CD4-positive, alpha-beta T cell (primary cell): Measurements from ENCODE around the gene CDK9. TPM values are rescaled to one million over a fixed set of nuclear protein-coding genes. Genes with fewer than 3 reads are reported as not detected.

ENCODE experiments used
- ATAC-seq: fragments of 200-7000 bp; cut with Tn5 transposase; one replicate; pipeline ENCODE4 v1.10.0; 2022; ENCODE audit warnings: mild to moderate bottlenecking; ENCODE audit not compliant: poor library complexity
- CTCF ChIA-PET: fragments of 350-600 bp; sonication (Branson Sonifier 250); formaldehyde crosslinking; loops from one replicate; lab custom pipeline; 2021; ENCODE audit warnings: antibody characterized with exemption, inconsistent platforms; lab: Charles Lee
- POLR2A ChIA-PET: fragments of 350-600 bp; sonication (Branson Sonifier 250); formaldehyde crosslinking; loops from one replicate; lab custom pipeline; 2021; ENCODE audit warnings: antibody characterized with exemption, inconsistent platforms; lab: Charles Lee
- DNase-seq, 14 experiments: peaks; one replicate each; pipeline ENCODE4 v3.0.0-alpha.2; 2013 to 2020; ENCODE audit warnings: mixed read lengths in 2 of 14
- H3K27ac ChIP-seq, 2 donors: one replicate each; pipeline versions ENCODE4 v1.5.1 to v1.7.0; 2013; ENCODE audit warnings: low read length in 2 of 2, low read depth in 1 of 2, mild to moderate bottlenecking in 1 of 2
- H3K27me3 ChIP-seq, 2 experiments: 1 replicate in 1 of 2; 2 replicates in 1 of 2; pipeline versions ENCODE4 v1.6.1 to v1.7.0; 2013; ENCODE audit warnings: low read length in 2 of 2, control low read depth in 1 of 2, mild to moderate bottlenecking in 1 of 2, moderate library complexity in 1 of 2; ENCODE audit not compliant: insufficient read depth in 2 of 2, control insufficient read depth in 1 of 2
- H3K36me3 ChIP-seq: one replicate; pipeline ENCODE4 v1.6.1; 2013; ENCODE audit warnings: low read length, control low read depth; ENCODE audit not compliant: insufficient read depth
- H3K4me1 ChIP-seq: one replicate; pipeline ENCODE4 v1.6.1; 2013; ENCODE audit warnings: low read length, control low read depth; ENCODE audit not compliant: insufficient read depth
- H3K4me3 ChIP-seq: one replicate; pipeline ENCODE4 v1.5.1; 2013; ENCODE audit warnings: mild to moderate bottlenecking, low read length, moderate library complexity
- H3K9me3 ChIP-seq, 2 experiments: 1 replicate in 1 of 2; 2 replicates in 1 of 2; pipeline versions ENCODE4 v1.6.1 to v1.7.0; 2013; ENCODE audit warnings: low read length in 2 of 2, mild to moderate bottlenecking in 2 of 2, control low read depth in 1 of 2, moderate library complexity in 1 of 2; ENCODE audit not compliant: control insufficient read depth in 1 of 2, insufficient read depth in 1 of 2
- H3K27ac Mint-ChIP-seq: one replicate; pipeline ENCODE4 v1.8.0; 2020; ENCODE audit warnings: mixed read lengths
- H3K27me3 Mint-ChIP-seq: one replicate; pipeline ENCODE4 v1.8.0; 2021; ENCODE audit warnings: mixed read lengths
- H3K36me3 Mint-ChIP-seq: one replicate; pipeline ENCODE4 v1.8.0; 2021; ENCODE audit warnings: low read depth, mixed read lengths
- H3K4me1 Mint-ChIP-seq: one replicate; pipeline ENCODE4 v1.8.0; 2021; ENCODE audit warnings: low read depth, mixed read lengths
- H3K4me3 Mint-ChIP-seq: one replicate; pipeline ENCODE4 v1.8.0; 2020; ENCODE audit warnings: mild to moderate bottlenecking, mixed read lengths
- H3K9me3 Mint-ChIP-seq: one replicate; pipeline ENCODE4 v1.8.0; 2020; ENCODE audit warnings: mixed read lengths
- intact Hi-C, 2 experiments: fragments of 100-400 bp; cut with DNase I in 1 of 2; cut with micrococcal nuclease in 1 of 2; formaldehyde crosslinking; loops; one replicate each; pipeline versions ENCODE4 v1.15.1 to v1.9.0; 2023 to 2025; cut with DNase I, micrococcal nuclease
- total RNA-seq, 174 experiments: library from RNA in 2 of 174; stranded (reverse) in 2 of 174; gene quantifications; one replicate each; pipeline ENCODE4 v1.2.3 and lab custom pipeline; 2021 to 2026
- TF ChIP-seq, protein P1 (sequence below): fragments of 200-600 bp; IDR thresholded peaks from one replicate; pipeline ENCODE4 v1.8.0; 2022; ENCODE audit warnings: antibody characterized with exemption, mild to moderate bottlenecking

The CDK9 gene
- total RNA-seq, 2 experiments from 2014 or later: 117 to 121 TPM

DNA sequence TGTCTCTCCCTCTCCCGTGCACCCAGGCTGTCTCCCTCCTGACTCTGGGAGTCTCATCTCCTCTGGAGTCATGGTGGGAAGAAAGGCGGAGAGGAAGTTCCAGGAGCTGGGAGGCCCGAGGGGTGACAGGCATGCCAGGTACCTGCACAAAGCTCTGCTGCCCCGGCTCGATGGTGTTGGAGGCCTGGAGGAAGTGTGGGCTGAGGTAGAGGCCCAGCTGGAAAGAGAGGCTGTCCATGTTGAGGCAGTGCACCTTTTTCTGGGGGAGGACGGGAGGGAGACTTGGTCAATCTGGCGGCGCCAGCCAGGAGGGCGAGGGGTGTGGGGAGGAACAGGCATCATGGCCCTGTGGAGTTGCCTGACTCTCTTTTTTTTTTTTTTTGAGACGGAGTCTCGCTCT is 32.7 kb downstream of the CDK9 start:
- H3K27me3 Mint-ChIP-seq: no peaks in the 10 kb centered on the region
- H3K9me3 ChIP-seq: no peaks in the 10 kb centered on the region
- DNase-seq: no peak
- H3K36me3 Mint-ChIP-seq: peaks cover 37% of the 10 kb centered on the region
- ATAC-seq: no peak
- H3K4me3 Mint-ChIP-seq: no peak overlapping the region
- no peak overlapping the region for H3K27ac ChIP-seq
- intact Hi-C loops: no loop called here
- peaks cover 36% of the 10 kb centered on the region for H3K36me3 ChIP-seq
- TF ChIP-seq, protein P1, sequence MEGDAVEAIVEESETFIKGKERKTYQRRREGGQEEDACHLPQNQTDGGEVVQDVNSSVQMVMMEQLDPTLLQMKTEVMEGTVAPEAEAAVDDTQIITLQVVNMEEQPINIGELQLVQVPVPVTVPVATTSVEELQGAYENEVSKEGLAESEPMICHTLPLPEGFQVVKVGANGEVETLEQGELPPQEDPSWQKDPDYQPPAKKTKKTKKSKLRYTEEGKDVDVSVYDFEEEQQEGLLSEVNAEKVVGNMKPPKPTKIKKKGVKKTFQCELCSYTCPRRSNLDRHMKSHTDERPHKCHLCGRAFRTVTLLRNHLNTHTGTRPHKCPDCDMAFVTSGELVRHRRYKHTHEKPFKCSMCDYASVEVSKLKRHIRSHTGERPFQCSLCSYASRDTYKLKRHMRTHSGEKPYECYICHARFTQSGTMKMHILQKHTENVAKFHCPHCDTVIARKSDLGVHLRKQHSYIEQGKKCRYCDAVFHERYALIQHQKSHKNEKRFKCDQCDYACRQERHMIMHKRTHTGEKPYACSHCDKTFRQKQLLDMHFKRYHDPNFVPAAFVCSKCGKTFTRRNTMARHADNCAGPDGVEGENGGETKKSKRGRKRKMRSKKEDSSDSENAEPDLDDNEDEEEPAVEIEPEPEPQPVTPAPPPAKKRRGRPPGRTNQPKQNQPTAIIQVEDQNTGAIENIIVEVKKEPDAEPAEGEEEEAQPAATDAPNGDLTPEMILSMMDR: no peak
- no peak overlapping the region for H3K27ac Mint-ChIP-seq
- no peaks in the 10 kb centered on the region for H3K27me3 ChIP-seq
- POLR2A ChIA-PET: no interaction called here
- no peak overlapping the region for H3K4me3 ChIP-seq
- H3K4me1 ChIP-seq: no peaks in the 10 kb centered on the region
- CTCF ChIA-PET: no interaction called here
- H3K4me1 Mint-ChIP-seq: no peaks in the 10 kb centered on the region
- no peaks in the 10 kb centered on the region for H3K9me3 Mint-ChIP-seq

DNA sequence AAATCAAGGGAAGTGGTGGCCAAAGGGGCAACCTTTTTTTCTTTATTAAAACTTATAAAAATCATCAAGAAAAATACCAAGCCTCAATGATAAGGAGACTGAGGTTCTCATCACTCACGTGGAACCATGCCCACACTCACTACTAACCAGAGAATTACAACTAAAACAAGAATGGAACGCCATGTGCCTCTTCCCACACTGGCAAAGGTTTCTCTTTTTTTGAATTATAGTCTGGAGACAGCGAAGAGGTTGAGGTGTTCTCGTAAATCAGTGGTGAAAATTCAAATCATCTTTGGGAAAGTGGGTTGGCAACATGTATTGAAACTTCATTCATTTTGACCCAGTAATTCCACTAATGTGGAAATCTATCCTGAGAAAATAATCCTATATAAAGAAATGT is 36.3 kb downstream of the CDK9 start:
- ATAC-seq (no peak), DNase-seq (no peak)
- TF ChIP-seq, protein P1: no peak
- Histone ChIP-seq H3K9me3 (no peaks in the 10 kb centered on the region), H3K4me3 (no peak overlapping the region), H3K27ac (no peak overlapping the region), H3K27me3 (no peaks in the 10 kb centered on the region), H3K4me1 (no peaks in the 10 kb centered on the region), H3K36me3 (peaks cover 24% of the 10 kb centered on the region)
- ChIA-PET CTCF (no interaction called here), POLR2A (no interaction called here)
- Mint-ChIP-seq H3K27ac (no peak overlapping the region), H3K4me3 (no peak overlapping the region), H3K27me3 (no peaks in the 10 kb centered on the region), H3K9me3 (no peaks in the 10 kb centered on the region), H3K36me3 (peaks cover 24% of the 10 kb centered on the region), H3K4me1 (no peaks in the 10 kb centered on the region)
- intact Hi-C loops: no loop called here

DNA sequence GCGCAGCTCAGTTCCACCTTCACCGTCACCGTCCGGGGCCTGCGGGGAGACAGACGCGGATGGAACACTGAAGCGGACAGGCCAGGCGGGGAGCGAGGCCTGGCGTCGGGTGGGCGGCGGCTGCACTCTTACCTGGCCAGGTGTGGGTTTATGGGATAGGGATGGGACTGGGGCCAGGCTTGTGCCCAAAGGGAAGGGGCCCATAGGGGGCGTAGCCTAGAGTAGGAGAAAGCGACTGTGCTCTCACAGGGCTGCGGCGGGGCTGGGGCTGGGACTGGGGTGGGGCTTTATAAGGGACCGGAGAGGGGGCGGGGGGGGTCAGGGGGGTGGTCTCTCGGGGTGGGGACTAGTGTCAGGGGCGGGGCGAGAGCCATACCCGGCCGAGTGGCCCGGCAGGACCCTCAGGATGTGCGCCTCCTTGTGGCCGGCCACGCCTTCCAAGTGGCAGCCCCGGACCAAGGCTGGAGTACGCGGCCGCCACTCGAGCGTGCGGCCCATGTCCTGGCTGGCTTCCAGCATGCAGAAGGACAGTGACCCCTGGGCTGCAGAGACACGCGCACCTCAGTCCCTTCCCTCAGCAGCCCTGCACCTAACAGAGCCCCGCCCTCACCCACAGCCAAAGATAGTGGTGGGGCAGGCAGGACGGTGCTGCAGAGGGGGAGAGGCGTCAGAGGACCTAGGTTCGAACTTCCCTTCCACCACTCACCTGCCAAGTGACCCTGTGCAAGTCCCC is 39.7 kb downstream of the CDK9 start:
- no peak overlapping the region for H3K4me3 ChIP-seq
- peaks cover 8% of the 10 kb centered on the region for H3K36me3 Mint-ChIP-seq
- no peak overlapping the region for H3K27ac Mint-ChIP-seq
- DNase-seq (peak in 1 of 14 experiments; percentile 16), ATAC-seq (no peak)
- H3K4me1 ChIP-seq: no peaks in the 10 kb centered on the region
- no peaks in the 10 kb centered on the region for H3K4me1 Mint-ChIP-seq
- no peaks in the 10 kb centered on the region for H3K27me3 ChIP-seq
- peaks cover 7% of the 10 kb centered on the region for H3K36me3 ChIP-seq
- ChIA-PET POLR2A (no interaction called here), CTCF (no interaction called here)
- no peaks in the 10 kb centered on the region for H3K9me3 ChIP-seq
- H3K9me3 Mint-ChIP-seq: no peaks in the 10 kb centered on the region
- intact Hi-C loops: no loop called here
- H3K27ac ChIP-seq: no peak overlapping the region
- H3K27me3 Mint-ChIP-seq: no peaks in the 10 kb centered on the region
- TF ChIP-seq, protein P1: no peak
- no peak overlapping the region for H3K4me3 Mint-ChIP-seq
